HG03342 (cell line): Measurements from ENCODE around the gene SEPTIN8.

ENCODE experiments used
- ATAC-seq: cut with Tn5 transposase; IDR thresholded peaks from one replicate; pipeline ENCODE4 v1.9.1; 2021; ENCODE audit warnings: mild to moderate bottlenecking, moderate library complexity; ENCODE audit not compliant: unreplicated experiment

Gene SEPTIN8, protein sequence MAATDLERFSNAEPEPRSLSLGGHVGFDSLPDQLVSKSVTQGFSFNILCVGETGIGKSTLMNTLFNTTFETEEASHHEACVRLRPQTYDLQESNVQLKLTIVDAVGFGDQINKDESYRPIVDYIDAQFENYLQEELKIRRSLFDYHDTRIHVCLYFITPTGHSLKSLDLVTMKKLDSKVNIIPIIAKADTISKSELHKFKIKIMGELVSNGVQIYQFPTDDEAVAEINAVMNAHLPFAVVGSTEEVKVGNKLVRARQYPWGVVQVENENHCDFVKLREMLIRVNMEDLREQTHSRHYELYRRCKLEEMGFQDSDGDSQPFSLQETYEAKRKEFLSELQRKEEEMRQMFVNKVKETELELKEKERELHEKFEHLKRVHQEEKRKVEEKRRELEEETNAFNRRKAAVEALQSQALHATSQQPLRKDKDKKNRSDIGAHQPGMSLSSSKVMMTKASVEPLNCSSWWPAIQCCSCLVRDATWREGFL

DNA sequence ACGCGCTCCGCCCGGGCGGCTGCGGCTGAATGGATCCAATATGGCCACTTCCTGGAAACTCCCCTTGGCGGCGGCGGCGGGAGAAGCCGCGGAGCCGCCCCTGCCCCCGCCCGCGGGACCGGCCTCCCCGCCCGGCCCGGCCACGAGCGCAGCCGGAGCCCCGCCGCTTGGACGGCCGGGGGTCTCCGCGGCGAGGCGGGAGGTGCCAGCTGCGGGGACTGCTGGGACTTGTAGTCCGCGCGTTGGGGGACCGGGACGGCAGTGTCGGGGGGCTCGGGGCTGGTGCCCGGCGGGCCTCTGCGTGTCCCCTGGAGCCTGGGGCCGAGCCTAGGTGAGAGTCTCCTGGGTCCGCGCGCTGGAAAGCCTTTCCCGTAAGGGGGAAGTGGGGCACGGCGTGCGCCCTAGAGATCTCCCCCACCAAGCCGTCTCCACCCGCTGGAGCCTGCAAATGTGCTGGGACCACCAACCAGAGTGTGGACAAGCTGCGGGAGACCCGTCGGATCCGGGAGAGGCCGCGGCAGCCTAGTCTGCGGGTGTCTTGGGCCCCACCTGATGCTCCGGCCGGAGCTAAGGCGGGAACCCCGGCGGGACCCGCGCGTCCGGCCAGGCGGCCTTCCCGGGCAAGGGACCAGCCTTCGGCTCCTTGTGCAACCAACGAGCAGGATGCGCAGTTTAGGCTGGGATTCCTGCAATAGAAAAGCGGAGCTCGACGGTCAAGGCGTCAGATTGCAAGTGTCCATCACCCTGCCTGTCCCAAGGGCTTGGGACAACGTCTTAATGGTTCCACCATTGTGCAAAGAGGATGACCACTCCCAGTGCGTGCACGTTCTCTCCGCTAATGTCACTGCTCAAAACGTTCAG lies at the start of gene SEPTIN8:
Gene SEPTIN8, minus strand, starts transcription at position 31 of the 861 bp plus-strand sequence. CDS start 102 bp downstream, outside the sequence.
- peak; percentile 72 for ATAC-seq

DNA sequence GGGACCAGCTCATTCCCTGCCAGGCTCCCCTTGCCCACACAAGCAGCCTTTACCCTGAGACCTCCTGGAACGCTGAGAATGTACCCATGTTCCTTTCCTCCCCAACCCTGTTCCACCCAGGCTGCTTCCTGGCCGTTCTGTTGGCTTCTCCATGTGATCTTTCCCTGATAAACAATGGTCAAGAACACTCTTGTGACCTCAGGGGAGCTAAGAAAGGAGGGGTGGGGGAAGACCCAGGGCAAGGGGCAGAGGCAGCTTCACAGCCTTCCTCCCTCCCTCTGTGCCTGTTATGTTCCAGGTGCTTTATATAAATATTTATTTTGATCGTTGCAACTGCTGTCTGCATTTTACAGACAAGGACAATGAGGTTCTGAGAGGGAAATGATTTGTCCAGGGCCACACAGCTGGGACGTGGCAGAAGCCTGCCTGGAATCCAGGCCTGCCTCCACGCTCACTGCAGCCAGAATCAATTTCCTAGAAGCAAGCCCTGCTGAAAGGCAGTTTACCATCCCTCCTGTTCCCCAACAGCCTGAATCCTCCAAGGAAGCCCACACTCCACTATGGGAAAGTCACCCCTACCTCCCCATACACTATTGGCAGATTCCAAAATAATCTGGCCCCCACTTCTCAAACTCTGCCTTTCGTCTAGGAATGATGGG lies 49.5 kb upstream of the SEPTIN8 start:
- ATAC-seq, result no peak

DNA sequence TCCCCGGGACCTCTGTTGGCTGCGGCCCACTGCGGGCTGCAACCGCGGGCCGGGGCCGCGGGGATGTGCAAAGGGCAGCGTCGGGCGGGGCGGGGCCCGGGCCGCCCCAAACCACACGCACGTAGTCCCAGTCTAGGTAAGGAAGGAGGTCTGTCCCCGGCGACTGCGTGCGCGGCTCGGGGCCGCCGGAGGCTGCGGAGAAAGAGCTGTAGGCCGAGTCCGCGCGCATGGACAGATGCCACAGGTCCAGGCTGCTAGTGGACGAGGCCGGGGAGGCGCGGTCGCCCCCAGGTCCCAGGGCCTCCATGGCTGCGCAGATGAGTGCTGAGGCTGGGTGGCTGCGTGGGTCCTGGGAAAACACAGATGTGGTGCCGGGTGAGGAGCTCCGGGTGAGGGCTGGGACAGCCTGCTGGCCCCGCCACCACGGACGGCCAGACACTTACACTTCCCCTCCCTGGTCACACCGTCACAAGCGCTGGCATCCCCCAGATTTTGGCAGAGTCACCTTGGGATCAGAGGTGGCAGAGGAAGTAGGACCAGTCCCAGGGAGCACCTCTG lies 48.9 kb upstream of the SEPTIN8 start:
- no peak for ATAC-seq

DNA sequence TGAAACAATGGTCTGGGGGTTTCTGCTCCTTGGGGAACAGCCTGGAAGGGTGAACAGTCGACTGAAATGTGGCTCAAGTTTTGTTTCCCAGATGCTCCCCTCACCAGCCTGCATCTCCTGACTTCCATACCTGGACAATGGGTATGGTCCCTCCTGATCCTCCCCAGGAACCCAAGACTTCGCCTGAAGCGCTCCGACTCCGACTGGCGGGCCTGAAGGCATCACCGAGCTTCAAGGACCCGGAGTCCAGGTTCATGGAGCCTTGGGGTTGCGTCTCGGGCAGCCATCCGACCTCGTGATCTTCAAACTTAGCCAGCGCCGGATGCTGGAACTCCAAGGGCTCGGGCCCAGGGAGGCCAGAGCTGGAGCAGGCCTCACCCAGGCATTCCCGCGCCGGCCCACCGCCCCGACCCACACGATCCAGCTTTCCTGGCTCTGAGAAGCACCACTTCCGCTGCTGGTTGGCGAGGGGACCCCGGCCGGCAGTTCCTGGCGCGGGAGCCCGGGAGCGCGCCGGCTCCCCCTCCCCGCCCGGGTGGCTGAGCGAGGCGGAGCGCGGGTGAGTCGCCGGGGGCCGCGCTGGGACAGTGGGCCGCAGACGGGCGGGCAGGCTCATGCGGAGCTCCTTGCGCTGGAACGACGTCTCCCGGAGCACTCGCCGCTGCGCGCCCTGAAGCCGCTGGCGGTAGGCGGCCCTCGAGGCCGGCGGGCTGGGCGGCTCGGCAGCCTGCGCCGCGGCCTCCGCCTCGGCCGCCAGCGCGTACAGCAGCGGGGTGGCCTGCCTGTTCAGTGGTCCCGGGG lies 48.2 kb upstream of the SEPTIN8 start:
- no peak for ATAC-seq

DNA sequence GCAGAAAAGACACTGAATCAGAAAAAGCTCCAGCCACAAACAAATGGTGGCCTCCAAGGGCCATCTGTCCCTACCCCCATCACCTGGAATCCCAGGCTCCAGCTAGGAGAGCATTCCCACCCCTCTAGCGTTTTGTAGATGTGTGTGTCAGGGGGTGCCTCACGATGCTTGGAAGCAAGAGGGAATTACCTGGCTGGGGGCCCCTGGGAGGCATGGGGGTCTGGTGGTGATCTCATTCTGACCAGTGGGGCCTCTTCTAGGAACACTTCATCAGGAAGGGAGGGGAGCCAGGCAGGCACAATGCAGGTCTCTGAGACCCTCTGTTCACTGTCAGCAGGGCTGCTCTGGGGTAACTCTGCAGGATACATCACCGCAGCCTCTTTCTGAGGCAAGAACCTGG lies 47.4 kb upstream of the SEPTIN8 start:
- ATAC-seq, result no peak

DNA sequence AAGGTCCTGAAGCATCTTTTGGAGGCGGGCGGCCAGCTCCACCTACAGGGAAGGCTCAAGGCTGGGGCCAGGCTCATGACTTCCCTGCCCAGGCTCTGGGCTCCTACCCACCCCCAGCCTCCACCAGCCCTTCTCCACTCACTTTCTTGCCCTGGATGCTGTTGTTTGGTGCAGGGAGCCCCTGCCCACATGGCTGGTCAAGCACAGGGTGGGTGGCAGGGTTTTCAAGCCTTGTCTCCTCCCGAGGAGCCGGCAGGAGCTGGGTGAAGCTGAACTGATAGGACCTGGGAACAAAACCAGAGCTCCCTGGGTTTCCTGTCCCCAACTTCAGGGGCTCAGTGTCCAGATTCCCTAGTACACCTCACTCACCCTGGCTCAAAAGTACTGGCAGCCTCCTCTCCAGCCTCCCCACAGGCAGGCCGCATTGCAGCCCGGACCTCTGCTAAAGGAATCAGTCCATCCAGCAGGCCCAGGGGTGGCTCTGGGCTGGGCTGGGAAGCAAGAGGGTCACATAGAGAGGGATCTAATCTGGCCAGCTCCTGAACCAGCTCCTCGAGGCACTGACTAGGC lies 46.5 kb upstream of the SEPTIN8 start:
- ATAC-seq, result no peak

DNA sequence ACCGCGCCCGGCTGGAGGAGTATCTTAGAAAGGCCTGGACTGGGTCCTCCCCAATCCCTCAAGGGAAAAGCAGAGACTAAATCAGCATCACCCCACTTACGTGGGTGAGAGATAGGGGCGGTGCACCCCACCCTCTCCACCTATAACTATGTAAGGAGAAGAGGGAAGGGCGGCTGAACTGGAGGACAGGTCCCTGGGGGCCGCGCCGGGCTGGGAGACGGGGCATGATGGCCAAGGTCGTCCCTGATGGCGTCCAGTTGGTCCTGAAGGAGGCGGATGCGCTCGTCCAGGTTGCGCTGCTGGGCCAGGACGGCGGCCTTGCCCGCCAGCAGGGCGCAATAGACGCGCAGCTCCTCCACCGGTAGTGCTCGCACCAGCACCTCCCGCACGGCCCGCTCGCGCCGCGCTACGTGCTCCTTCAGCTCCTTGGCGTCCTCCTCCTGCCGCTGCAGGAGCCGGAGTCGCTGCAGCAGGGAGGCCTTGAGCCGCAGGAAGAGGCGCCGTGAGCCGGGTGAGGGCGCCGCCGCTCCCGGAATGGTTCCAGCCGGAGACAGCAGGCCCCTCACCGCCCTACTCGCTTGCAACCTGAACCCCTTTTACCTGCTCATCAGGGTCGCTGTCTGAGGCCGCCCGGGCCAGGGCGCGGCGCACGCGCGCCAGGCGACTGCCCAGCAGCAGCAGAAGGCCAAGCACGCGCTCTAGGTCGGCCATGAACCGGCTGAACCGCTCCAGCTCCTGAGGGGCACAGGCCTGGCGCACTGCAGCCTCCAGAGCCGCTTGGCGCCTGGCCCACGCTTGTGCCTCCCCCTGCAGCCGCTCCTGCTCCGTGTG lies 45.8 kb upstream of the SEPTIN8 start:
- no peak for ATAC-seq

DNA sequence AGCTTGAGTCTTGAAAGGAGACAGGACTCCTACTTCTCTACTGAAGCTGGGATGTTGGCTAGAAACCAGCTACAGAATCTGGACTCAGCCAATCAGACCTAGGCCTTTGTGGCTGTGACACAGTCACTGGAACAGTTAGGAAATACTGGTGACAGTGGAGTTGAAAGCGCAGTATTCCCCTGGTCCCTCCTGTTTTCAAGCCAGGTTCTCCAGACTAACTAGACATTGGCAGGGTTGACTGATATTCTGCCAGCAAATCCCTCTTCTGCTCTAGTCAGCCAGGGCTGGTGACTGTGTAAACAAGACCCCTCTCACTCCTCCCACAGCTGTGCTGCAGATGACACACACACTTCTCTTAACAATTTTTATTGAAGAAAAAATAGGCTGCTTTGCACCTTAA lies 44.8 kb upstream of the SEPTIN8 start:
- no peak for ATAC-seq

DNA sequence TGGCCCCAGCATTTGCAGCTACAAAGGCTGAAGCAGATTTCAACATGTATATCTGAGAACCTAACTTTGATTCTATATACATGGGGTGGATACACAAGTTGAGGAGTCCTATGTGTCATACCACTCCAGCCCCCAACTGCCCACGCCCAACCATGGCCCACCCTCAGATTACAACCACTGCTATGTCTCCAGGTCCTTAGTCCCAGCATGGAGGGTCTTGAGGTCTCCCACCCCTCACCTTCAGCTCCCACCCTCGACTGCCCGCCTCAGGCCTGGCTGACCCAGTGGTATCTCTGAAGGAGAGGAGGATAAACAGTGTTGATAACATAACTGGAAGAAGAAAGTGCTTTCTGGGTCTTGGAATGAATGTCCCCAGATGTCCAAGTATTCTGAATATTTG lies 44.3 kb upstream of the SEPTIN8 start:
- no peak for ATAC-seq

DNA sequence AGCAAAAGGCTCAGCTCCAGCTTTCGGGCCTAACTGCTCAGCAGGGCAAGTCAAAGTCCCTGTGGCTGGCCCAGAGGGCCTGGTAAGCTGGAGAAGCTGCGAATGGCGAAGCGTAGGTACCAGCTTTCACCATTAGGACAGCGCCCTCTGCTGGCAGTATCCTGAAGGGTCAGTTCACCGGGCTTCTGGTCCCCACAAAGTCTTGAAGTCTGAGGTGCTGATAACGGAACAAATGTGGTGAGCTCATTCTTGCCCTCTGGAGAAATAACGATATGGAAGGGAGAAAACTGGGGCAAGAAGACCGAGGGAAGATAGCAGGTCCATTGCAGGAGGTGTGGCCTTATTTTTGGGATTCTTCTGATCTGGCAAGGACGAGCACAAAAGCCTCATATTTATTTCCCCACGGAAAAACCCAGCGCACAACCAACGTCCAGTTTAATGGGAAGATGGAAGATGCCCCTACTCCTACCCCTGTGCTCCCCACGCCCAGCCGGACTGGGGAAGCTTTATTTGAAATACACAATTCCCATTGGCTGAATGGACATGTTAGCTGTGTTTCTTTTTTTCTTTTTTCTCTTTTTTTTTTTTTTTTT lies 43.2 kb upstream of the SEPTIN8 start:
- ATAC-seq, result peak; percentile 86

DNA sequence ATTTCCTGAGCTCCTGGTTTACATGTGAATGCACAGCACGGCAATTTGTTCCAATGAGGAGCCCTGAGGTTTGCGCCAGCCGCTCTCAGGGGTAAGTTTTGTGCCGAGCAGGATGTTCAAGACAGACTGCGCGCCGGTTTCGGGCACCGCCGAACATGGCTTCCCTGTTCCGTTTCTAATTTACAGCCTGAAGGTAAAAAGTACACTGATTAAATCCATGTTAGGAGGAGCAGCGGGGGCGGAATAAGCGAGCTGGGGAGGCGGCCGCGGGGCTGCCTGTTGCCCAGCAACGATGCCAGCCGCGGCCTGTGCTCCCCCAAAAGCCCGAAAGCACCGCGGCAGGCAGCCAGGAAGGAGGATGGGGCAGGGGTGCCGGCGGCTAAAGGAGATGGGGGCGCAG lies 42.4 kb upstream of the SEPTIN8 start:
- no peak for ATAC-seq

DNA sequence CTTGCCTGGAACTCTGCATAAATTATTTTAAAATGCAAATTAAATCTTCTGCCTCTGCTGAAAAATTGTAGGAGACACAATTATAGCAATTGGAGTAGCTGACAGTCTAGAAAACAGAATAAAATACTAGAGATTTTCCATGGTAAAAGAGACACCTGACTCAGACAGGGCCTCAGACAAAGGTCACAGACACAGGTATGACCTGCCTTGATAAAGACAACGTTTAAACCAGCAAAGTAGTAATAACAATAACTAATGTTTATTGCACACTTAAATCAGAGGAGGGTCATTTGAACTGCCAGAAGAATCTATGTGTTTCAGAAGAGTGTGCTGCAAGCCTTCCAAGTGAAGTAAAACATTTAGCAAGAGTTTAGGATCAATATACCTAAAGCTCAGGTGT lies 40.0 kb upstream of the SEPTIN8 start:
- ATAC-seq, result no peak

DNA sequence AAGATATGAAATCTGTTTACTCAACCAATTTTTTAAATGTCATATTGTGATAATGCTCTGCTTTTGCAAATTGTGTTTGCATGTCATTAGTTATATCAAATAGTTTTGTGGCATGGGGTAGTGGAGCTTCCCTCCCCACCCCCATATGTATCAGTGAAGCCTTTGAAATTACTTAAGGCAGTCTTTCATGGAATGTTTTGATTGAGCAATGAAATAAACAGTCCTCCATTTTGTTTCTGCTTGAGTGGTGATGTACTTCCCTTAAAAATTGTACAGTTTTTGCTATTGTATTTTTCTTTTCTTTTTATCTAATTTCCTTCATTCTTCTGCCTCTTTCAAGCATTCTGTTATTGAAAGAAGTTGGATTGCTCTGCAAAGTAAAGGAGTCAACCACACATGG lies 39.5 kb upstream of the SEPTIN8 start:
- no peak for ATAC-seq

DNA sequence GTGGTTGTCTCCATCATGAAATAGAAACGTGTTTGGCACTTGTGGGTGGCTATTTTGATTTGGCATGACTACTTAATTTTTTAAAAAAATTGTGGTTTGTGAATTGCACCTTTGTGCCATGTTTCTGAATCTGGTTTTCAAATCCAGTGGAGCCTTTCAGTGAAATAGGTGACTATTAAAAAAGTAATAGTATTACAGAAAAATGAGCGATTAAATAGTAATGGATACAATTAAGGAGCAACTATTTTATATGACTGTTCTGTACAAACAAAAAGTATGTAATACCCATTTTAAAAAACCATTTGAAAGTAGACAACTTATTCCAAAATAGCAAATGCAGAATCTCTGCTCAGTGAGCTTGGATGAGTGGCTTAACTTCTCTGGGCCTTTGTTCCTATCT lies 39.0 kb upstream of the SEPTIN8 start:
- ATAC-seq, result no peak

DNA sequence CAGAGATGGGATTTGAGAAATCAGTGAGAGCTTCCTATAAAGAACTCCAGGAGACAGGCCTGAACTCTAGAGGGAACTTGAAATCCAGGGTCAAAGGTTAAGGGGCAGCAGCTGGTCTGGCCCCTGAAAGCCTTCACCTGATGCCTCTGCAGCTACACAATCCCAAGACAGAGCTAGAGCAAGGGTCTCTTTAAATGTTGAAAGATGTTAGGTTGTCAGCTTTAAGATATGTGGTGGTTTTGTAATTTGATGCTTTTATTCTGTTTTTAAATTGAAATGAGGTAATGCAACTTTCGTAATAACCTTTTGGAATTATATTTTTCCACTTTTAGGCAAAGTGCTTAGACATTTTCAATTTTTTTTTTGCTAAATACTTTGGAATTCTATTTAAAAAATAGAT lies 38.4 kb upstream of the SEPTIN8 start:
- ATAC-seq, result no peak

DNA sequence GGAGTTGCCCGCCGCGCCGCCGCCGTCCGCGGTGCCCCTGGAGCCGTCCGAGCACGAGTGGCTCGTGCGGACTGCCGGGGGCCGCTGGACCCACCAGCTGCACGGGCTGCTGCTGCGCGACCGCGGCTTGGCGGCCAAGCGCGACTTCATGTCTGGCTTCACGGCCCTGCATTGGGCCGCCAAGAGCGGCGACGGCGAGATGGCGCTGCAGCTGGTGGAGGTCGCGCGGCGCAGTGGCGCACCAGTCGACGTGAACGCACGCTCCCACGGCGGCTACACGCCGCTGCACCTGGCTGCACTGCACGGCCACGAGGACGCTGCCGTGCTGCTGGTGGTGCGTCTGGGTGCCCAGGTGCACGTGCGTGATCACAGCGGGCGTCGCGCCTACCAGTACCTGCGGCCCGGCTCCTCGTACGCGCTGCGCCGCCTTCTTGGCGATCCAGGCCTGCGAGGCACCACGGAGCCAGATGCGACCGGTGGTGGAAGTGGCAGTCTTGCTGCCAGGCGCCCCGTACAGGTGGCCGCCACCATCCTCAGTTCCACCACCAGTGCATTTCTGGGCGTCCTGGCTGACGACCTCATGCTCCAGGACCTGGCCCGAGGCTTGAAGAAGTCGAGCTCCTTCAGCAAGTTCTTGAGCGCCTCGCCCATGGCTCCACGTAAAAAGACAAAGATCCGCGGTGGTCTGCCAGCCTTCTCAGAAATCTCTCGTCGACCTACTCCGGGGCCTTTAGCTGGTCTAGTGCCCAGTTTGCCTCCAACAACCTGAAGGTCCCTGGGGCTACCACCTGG lies 37.7 kb upstream of the SEPTIN8 start:
- no peak for ATAC-seq

DNA sequence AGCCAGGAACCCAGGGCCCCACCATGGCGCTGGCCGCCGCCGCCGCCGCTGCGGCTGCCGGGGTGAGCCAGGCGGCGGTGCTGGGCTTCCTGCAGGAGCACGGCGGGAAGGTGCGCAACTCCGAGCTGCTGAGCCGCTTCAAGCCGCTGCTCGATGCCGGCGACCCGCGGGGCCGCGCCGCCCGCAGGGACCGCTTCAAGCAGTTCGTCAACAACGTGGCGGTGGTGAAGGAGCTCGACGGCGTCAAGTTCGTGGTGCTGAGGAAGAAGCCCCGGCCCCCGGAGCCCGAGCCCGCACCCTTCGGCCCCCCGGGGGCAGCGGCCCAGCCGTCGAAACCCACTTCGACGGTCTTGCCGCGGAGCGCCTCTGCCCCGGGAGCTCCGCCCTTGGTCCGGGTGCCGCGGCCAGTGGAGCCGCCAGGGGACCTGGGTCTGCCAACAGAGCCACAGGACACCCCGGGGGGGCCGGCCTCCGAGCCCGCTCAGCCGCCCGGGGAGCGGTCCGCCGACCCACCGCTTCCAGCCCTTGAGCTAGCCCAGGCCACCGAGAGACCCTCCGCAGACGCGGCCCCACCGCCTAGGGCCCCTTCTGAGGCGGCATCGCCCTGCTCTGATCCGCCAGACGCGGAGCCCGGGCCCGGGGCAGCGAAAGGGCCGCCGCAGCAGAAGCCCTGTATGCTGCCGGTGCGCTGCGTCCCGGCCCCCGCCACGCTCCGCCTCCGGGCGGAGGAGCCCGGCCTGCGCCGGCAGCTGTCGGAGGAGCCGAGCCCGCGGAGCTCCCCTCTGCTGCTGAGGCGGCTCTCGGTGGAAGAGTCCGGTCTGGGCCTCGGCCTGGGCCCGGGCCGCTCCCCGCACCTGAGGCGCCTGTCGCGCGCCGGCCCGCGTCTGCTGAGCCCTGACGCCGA lies 36.8 kb upstream of the SEPTIN8 start:
- ATAC-seq, result no peak
